Daoy (cell line): ENCODE results near the gene NEDD4L. TPM values are rescaled to one million over a fixed set of nuclear protein-coding genes. Genes with fewer than 3 reads are reported as not detected.
"Not testable (repeated sequence)": the region's sequence is repeated elsewhere in the genome, so short reads cannot be mapped to it uniquely, and the experiment has no call there.

Experiments used
- DNase-seq: peaks from one replicate; pipeline ENCODE4 v3.0.0-alpha.2; 2015; ENCODE audit warnings: low read depth
- total RNA-seq: library from RNA; depleted of rRNA; stranded (reverse); fragments of >200 nt; shearing (Covaris generic); gene quantifications from 2 replicates; pipeline ENCODE4 v1.2.3, GENCODE V29; 2014

Gene NEDD4L
- total RNA-seq, 1 experiment from 2014 or later = 31.4 TPM

DNA sequence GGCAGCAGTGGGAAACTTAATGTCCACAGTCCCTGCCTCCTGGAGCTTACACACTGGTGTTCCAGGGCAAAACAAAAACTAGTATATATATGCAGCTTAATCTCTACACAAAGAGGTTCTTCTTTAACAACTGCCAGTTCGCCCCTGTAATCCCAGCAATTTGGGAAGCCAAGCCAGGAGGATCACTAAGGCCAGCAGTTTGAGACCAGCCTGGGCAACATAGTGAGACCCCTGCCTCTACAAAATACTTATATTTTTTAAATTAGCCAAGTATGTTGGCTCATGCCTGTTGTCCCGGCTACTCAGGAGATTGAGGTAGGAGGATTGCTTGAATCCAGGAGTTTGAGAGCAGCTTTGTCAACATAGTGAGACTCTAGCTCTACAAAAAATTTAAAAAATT lies 17.2 kb upstream of the NEDD4L start:
- DNase-seq = no peak

DNA sequence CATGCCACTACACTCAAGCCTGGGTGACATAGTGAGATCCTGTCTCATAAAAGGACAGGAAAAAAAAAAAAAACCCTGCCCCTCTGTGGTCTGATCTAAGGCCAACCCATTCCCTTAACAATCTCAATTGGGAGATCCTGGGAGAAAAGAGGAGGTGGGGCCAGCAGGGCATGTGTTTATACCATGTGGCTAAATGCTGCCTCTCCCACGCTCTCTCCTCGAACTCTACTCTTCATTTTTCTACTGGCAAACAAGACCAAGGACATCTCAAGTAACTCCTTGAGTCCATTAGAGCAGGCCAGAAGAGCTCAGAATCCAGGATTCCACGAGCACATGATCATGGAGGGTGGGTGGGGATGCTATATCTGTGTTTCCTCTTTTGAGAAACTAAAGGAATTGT lies 16.7 kb upstream of the NEDD4L start:
- no peak for DNase-seq

DNA sequence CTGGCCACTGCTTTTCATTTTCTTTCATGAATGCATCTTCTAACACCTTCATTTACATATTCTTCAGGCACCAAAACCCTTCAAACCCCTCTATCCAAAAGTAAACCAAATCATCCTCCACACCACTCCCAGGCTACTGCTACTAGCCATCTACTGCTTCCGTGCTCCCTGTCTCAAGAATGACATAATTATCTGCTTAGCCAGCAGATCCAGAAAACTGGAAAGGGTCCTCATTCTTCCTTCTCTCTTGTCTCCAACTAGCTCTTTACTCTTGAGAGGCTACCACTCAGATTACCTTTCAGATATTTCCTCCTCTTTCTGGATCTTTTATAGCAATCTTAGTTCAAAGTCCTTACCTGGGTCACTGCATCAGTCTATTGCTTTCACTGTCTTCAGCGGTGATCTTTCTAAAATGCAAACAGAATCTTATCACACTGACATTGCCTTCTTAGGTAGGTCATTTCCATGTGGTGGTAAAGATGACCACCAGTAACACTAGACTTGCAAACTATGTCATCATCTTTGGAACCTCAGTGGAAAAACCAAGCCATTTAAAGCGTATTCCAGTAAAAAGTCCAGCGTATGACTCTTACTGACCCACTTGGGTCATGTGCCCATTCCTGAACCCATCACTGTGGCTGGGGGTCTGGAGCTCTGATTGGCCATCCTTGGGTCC lies 15.8 kb upstream of the NEDD4L start:
- no peak for DNase-seq

DNA sequence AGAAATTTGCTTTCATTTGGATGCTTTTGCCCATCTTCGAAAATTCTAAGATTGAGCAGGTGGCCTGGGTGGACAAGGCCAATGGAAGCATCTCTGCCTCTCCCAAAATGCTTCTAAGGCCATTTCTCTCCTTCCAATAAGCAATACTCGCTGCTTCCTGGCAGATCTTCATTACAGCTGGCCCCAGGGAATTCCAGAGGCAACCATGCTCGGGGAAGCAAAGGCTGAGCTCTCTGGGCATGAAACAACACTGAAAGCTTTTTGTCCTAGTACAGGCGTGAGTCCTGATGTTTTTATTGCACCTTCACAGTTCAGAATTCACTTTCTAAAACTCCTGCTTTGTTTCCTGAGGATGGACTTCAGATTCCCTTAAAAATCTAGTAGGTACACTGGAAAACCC lies 11.8 kb upstream of the NEDD4L start:
- DNase-seq = no peak

DNA sequence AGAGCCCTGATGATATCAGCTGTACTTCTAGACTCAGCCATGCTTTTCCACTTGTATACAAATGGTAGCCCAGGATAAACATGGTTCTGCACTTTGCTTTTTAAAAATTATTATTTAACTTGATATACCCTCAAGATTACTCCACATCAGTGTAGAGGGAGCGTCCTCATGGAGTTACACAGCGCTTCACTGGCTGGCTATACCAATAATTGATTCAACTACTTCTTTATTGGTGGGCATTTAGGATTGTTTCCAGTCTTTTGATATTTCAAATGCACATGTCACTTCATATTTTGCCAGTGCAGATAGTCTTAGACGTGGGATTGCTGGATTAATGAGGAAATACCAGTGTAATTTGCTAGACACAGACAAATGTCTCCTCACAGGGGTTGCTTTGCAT lies 10.8 kb upstream of the NEDD4L start:
- DNase-seq = no peak

DNA sequence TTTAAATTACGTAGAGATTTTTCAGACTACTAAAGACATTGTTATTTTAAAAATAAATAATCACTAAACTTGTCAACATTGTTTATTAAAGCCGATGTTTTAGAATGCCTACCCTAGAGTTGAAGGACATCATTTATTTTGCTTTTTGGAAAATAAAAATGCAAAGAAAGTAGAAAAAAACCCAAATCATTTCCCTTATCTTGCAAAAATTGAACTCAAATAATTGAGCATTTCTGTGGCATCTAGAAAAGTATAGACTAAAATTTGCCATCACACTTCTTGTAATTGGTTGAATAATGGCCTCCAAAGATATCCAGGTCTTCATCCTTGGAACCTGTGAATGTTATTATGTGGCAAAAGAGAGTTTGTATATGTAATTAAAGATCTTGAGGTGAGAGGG lies 9.7 kb upstream of the NEDD4L start:
- DNase-seq = no peak

DNA sequence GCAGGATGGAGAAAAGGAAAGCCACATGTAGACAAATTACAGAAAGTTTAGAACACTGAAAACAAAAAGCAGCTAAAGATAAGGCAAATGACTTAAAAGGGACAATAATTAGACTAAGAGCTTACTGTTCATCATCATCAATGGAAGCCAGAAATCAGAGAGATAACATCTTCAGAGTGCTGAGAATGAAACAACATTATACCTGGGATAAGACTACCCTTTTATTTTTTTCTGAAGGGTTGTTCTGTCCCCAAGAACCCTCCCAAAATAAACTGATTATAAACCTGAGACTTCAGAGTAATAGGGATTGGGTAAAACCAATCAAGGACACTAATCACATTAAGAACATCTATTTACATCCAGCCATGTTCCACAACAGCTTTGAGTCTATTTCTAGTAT lies 6.9 kb upstream of the NEDD4L start:
- no peak for DNase-seq

DNA sequence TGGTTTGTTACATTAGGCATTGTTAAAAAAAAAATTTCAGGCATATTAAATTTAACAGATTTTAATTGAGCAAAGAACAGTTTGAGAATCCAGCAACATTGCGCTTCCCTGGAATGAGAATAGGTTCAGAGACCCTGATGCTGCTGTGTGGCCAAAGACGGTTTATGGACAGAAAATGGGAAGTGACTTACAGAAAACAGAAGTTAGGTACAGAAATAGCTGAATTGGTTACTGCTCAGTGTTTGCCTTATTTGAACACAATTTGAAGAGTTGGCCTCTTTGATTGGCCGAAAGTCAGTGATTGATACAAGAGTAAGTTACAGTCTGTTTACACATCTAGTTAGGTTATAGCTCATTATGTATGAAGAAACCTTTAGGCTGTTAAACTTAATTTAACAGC lies 6.0 kb upstream of the NEDD4L start:
- no peak for DNase-seq

DNA sequence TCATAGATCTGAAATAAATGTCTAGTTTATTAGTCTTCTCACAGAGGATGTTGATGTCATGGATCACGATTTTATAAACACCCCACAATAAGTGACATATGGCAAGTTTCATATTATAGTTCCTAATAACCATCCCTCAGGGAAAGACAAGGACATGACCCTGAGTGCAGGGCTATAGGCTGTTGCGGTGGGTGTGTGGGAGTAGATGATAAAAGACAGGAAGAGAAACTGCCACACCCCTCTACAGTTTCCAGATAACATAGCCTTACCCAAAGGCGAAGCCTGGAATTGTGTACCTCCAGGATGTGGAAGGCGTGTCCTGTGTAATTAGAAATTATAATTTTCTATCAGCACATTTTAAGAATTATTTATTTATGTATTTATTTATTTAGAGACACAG lies 2.4 kb upstream of the NEDD4L start:
- DNase-seq = peak; percentile 33

DNA sequence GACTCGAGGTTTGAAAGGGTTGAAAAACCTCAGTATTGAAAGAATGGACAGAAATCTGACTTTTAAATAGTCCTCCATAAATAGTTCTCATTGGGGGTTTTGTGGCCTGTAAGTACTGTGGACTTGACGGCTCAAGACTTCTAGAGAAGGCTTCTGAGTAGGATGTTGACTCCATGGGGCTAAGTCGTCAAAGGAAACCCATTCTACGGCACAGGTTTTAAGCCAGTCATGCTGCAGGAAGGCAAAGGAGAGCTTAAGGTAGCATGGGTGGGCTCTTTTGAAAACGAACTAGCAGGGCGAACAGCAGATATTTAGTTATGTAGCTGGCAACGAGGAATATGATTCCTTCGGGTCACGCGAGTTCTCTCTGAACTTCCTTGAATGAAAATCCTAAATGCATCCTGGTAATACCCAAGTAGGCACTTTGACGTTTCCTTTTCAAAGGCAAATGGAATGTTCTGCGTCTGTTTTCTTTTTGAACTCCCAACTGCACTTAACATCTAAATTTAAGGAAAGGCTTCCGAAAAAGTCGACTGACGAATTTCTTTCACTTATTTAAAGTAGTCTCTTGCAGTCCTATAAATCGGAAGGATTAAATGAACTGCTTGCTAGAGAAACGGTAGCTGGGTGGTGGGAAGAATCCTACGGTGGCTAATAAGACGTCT lies 1.1 kb upstream of the NEDD4L start:
- no peak for DNase-seq

DNA sequence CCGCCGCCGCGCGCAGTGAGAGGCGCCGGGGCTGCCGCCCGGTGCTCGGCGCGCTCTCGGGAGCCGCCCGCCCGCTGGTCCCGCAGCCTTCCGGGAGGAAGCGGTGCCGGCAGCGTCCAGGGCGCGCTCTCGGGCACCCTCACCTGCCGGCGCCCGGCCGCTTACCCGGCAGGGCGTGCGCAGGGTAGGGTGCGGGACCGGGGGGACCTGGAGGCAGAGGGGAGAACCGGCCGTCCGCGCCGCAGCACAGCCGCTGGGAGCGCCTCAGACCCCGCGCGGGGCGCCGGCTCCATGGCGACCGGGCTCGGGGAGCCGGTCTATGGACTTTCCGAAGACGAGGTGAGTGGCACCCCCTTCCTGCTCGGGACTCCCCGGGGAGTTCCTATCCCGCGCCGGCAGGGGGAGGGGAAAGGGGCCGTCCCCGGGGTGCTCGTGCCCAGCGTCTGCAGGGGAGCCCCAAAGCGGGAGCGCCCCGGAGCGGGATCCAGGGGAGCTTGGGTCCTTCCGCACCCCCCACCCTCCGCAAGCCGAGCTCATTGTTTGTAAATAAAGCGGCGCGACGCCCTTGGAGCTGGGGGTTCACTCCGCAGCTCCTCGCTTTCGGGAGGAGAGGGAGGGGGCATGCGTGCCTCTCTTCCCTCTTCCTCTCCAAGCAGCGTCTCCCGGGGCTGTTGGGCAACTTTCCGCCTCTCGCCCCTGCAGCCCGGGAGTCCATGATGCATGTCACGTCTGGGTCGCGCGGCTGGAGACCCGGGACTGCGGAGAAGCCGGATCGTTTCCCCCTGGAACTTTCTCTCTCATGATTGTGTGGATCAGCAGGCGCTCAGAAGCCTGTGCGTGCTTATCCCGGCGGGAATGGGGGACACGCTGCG lies 580 bp downstream of the NEDD4L start:
- peak; percentile 53 for DNase-seq

DNA sequence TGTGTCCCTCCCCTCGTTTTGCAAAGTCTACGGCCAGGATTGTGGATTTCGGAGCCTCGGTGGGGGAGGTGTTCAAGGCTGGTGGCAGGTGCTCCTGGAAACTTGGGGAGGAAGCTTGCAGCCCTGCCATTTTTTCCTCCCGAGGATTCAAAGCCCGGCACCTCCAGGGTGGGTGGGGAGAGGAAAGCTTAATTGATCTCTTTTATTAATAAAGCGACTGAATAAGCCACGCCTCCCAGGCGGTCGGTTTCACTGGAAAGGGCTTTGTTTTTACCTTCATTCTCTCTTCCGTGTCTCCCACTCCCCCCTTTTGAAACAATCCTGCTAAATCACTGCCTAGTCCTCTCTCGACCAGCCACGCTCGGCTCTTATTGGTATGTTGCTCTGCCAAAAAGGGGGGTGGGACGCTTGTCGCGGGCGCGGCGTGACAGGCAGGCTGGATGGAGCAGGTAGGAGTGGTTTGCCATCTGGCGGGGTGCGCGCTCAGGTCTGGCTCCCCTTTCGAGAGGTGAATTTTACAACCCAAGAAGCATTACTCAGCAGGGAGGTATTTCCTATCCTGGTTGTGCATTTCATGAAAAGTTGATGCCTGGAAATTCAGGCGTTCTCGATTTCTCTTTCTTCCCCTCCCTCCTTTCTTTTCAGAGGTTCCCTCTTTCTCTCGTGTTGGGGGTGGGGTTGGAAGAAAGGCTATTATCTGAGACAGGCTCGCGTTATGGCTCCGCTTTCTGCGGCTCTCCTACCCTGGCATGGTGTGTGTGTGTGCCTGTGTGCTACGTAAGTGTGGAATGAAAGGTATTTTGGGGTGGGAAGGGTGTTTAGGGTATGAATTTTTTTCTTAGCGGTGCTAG lies 1.4 kb downstream of the NEDD4L start:
- peak; percentile 55 for DNase-seq

DNA sequence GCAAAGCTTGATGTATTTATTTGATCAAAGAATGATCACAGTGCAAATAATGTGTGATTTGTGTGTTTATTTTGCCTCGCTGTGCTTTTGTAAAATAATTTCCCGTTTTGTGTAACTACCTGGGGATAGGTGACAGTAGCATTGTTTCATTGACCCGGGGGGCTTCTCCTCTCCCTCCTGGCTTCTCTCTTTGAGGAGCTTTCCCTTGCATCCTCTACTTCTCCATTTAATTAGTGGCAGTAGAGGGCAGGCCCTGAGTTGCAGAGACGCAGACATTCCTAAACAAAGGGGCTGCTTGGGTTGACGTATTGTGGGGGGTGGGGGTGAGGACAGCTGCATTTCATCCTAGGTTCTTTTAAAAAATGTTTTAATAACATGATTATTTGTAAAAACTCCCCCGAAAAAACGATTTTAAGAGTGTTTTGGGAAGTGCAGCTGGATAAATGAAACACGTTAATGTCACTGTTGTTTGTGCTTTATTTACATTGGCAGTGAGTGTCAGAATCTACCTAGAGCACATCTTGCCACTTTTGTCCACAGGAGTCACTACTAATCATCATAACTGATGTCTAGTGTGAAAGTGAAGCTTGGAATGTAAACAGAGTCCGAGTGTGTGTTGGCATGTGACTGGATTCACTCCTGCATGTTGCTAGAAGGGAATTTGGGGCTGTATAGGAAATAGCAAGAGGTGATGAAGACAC lies 2.2 kb downstream of the NEDD4L start:
- DNase-seq = no peak

DNA sequence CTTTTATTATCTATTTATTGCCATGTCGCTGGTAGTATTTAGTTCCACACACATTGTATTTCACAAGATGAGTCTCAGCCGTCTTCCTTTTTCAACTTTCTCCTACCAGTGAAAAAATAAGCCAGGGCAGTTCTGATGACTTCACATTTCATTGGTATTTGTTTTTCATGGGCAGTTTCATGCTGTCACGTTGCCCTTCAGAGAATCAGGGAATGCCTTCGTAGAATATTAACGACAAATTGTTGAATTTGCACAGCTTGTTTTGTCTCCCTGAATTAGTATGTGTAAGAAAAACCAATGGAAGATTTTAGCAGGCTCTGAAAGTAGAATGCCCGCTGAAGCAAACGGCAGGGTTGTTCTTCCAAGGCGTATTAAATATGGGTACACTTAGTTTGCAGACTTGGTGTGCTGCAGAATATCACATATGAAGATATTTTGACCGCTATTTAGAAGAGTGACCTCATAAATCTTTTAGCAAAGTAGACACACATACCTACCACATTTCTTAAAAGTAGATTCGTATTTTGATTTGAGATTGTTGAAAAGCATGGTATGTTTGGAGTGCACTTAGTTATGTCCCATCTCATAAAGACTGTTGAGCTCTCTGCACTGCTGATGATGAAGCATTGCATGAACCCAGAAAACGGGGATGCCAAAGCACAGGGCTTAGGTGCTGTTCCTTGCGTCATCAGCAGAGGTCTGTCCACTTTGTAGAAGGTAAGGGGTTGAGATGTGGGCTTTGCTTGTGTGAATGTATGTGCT lies 2.9 kb downstream of the NEDD4L start:
- no peak for DNase-seq

DNA sequence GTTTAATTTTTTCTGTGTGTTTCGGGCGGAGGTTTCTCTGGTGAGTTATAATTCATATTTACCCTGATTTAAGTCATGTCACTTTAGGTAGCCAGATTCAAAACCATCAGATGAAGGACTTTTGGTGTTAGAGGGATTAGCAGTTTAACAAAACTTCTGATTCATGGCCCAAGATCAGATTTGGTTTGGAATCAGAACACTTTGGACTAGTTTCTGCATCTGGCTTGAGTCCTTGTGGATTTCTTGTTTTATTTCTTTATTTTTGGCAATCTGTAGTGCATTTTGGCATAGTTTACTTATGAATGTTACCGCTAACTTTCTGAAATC lies 3.5 kb downstream of the NEDD4L start:
- DNase-seq = no peak

DNA sequence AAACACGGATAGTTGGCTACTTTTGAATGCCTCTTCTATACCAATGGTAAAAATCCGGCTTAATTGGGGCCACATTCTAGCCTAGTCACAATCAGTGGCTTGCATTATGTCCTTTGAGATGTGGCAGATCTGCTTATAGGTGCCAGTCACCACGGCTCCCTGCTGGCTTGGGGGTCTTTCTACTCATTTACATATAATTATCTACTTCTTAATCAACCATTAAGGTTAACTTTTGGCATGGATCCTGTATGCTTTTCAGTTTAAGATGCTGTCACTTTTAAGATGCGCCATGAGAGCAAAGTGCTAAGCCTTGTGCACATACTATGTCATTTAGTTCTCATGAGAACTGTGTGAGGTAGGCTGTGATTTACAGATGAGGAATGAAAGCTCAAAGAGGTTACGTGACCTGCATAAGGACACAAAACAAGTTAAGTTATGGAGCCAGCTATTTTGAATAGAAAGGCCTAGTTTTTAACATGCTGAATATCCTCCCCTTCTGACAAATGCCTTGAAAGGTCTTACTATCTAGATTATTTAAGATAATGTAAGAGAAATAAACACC lies 4.1 kb downstream of the NEDD4L start:
- DNase-seq = no peak

DNA sequence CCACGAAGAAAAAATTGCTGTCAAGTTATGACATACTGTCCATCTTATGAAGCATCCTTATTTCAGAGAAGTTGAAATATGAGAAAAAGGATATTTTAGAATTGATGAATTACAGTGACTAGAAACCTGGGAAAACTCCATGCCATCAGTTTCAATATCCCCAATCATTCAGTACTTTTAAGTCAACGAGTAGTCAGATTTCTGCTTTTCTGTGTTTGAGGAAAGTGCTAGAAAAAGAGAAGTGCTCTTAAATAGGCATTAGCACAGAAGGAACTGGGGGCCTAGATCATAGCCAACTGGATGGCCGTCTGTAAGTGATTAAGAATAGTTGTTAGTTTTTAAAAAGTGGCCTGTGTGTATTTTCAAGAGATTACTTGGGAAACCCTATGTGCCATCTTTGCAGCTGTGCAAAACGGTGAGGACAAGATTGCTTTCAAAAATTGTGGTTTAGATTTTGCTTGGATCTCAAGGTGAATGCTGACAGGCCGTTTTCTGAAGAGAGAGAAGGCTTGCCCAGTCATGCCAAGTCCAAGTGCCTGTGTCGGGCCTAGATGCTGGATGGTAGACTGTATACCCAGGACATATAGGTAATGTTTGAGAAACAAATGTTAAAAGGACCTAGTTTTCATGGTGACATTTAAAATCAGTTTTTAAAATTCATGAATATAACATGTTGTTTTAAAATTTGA lies 5.1 kb downstream of the NEDD4L start:
- DNase-seq = no peak

DNA sequence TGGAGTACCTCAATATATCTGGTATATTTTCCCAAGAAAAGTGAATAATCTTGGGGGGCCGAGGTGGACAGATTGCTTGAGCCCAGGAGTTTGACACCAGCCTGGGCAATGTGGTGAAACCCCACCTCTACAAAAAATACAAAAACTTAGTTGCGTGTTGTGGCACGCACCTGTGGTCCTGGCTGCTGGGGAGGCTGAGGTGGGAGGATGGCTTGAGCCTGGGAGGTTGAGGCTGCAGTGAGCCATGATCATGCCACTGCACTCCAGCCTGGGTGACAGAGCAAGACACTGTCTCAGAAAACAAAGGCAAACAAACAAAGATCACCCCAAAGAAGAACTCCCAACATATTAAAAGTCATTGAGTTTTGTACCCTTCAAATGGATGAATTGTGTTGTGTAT lies 6.9 kb downstream of the NEDD4L start:
- DNase-seq = not testable (repeated sequence)

DNA sequence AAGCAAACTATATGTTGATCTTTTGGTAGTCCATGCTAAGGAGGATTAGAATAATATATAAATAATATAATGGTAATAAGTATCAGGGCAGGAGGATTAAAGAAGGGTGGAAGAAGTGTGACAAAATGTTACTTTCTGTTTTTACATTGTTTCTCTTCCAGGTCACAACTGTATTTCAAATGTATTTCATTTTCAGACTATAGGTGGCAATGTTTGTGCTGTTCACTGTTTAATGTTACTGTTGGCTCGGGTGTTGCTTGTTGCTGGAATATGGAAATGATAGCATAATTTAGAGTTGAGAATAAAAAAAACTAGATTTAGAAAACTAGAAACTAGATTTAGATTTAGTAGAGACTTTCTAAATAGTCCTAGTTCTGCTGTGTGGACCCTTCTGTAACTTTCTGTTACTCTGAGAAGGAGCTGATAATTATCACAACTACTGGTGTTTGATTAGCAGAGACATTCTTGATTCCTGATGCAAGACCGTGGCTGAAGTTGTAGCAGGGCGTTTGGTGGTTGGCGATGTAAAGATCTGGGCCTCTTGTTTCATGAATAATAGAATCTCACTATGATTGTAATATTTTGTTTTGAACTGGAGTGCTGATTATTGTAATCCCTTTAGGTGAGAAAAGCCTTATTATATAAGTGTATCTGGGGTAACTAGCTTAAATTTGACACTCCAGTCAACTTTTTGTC lies 7.9 kb downstream of the NEDD4L start:
- DNase-seq = no peak
